SU-DHL-6 (cell line): ENCODE data around the gene CPNE5.

Experiments
- H2AFZ ChIP-seq: fragments of 200-600 bp; sonication (generic); 2 replicates; pipeline ENCODE4 v1.6.1; 2014; ENCODE audit warnings: low read depth, mild to moderate bottlenecking, moderate library complexity, mixed read lengths, antibody characterized with exemption, low read length; ENCODE audit not compliant: severe bottlenecking
- H3F3A ChIP-seq: fragments of 200-600 bp; shearing (Covaris generic); 2 replicates; pipeline ENCODE4 v1.6.0; 2016; ENCODE audit warnings: antibody characterized with exemption, mild to moderate bottlenecking; ENCODE audit not compliant: insufficient read depth
- H3K27ac ChIP-seq: fragments of 200-600 bp; sonication (generic); 2 replicates; pipeline ENCODE4 v1.5.1; 2016; ENCODE audit warnings: low read depth, mild to moderate bottlenecking, low read length, moderate library complexity, mixed read lengths
- H3K27me3 ChIP-seq: fragments of 200-600 bp; sonication (generic), shearing (Covaris generic); 2 replicates; pipeline ENCODE4 v1.6.0; 2014; ENCODE audit warnings: mild to moderate bottlenecking, low read length
- H3K36me3 ChIP-seq: fragments of 200-600 bp; sonication (generic); 2 replicates; pipeline ENCODE4 v1.6.1; 2014; ENCODE audit warnings: mild to moderate bottlenecking, low read length, mixed read lengths
- H3K4me2 ChIP-seq: fragments of 300-600, 200-600 bp; shearing (Covaris generic), sonication (generic); 2 replicates; pipeline ENCODE4 v1.6.0; 2014; ENCODE audit warnings: low read length, low read depth, mild to moderate bottlenecking; ENCODE audit not compliant: poor library complexity, severe bottlenecking
- H3K4me3 ChIP-seq: fragments of 200-600 bp; sonication (generic); 2 replicates; pipeline ENCODE4 v1.5.1; 2014; ENCODE audit warnings: antibody characterized with exemption, low read length, mild to moderate bottlenecking, mixed read lengths; ENCODE audit not compliant: insufficient read depth, poor library complexity, severe bottlenecking
- H3K79me2 ChIP-seq: fragments of 200-600 bp; sonication (generic); 2 replicates; pipeline ENCODE4 v1.6.1; 2014; ENCODE audit warnings: mild to moderate bottlenecking, low read length, moderate library complexity; ENCODE audit not compliant: insufficient read depth
- H3K9ac ChIP-seq: fragments of 200-600 bp; sonication (generic); 2 replicates; pipeline ENCODE4 v1.7.0; 2014; ENCODE audit warnings: mild to moderate bottlenecking, low read length
- H3K9me2 ChIP-seq: fragments of 200-600 bp; sonication (generic); replicated peaks from 2 replicates; pipeline ENCODE4 v1.6.1; 2014; ENCODE audit warnings: low read length; ENCODE audit not compliant: insufficient read depth
- H3K9me3 ChIP-seq: fragments of 200-600 bp; sonication (generic); 2 replicates; pipeline ENCODE4 v1.6.1; 2014; ENCODE audit warnings: low read length, mixed read lengths; ENCODE audit not compliant: insufficient read depth
- H4K20me1 ChIP-seq: fragments of 200-600 bp; sonication (generic); 2 replicates; pipeline ENCODE4 v1.6.1; 2014; ENCODE audit warnings: low read depth, mild to moderate bottlenecking, antibody characterized with exemption, low read length, moderate library complexity, mixed read lengths
- EZH2phosphoT487 ChIP-seq: fragments of 200-600 bp; sonication (generic), shearing (Covaris generic); conservative IDR thresholded peaks from 2 replicates; pipeline ENCODE4 v1.6.1; 2018; ENCODE audit warnings: mild to moderate bottlenecking, antibody characterized with exemption, low read length, moderate library complexity, mixed read lengths
- TF ChIP-seq, protein P1 (sequence below): fragments of 200-600 bp; sonication (generic); IDR thresholded peaks from one replicate; pipeline ENCODE4 v1.5.1; 2017; ENCODE audit warnings: antibody characterized with exemption, mild to moderate bottlenecking, low read length, moderate library complexity; ENCODE audit not compliant: insufficient read depth, poor library complexity, severe bottlenecking

Gene CPNE5

DNA sequence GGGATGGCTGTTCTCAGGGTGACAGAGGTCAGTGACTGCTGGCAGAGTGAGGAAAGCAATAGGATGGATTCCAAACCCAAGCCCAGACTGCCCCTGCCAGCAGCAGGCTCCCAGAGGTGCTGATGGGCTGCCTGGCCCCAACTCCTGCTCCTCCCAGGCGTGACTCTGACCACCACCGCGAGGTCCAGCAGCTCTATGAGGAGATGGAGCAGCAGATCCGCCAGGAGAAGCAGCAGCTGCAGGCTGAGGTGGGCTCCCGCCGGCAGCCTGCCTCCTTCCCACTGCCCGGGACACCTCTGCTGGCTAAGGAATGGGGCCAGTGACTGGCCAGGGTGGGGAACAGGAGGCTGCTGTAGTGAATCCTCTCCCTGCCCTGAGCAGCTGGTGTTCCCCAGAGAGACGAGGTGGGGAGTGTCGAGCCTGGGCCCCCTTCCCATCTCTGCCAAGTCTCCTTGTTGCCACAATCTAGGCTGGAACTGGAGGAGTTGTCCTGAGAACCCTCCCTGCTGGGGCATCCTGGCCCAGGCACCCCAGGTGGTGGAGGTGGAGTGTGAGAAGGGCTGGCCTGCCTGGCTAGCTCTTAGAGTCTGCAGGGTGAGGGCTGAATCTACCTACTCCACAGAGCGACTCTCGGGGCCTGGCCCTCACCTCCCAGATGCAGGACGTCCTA is 121.2 kb downstream of the CPNE5 start:
- TF ChIP-seq, protein P1, sequence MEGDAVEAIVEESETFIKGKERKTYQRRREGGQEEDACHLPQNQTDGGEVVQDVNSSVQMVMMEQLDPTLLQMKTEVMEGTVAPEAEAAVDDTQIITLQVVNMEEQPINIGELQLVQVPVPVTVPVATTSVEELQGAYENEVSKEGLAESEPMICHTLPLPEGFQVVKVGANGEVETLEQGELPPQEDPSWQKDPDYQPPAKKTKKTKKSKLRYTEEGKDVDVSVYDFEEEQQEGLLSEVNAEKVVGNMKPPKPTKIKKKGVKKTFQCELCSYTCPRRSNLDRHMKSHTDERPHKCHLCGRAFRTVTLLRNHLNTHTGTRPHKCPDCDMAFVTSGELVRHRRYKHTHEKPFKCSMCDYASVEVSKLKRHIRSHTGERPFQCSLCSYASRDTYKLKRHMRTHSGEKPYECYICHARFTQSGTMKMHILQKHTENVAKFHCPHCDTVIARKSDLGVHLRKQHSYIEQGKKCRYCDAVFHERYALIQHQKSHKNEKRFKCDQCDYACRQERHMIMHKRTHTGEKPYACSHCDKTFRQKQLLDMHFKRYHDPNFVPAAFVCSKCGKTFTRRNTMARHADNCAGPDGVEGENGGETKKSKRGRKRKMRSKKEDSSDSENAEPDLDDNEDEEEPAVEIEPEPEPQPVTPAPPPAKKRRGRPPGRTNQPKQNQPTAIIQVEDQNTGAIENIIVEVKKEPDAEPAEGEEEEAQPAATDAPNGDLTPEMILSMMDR: no peak
- TF ChIP-seq EZH2phosphoT487: no peak
- Histone ChIP-seq H3K36me3 (no peaks in the 10 kb centered on the region), H3K9me3 (no peaks in the 10 kb centered on the region), H3K4me3 (no peak overlapping the region), H3K27ac (no peak overlapping the region), H4K20me1 (no peaks in the 10 kb centered on the region), H3K79me2 (no peaks in the 10 kb centered on the region), H3K4me2 (no peak overlapping the region), H3K9me2 (no peaks in the 10 kb centered on the region), H3K27me3 (no peaks in the 10 kb centered on the region), H2AFZ (no peak overlapping the region), H3F3A (no peaks in the 10 kb centered on the region), H3K9ac (no peak overlapping the region)

DNA sequence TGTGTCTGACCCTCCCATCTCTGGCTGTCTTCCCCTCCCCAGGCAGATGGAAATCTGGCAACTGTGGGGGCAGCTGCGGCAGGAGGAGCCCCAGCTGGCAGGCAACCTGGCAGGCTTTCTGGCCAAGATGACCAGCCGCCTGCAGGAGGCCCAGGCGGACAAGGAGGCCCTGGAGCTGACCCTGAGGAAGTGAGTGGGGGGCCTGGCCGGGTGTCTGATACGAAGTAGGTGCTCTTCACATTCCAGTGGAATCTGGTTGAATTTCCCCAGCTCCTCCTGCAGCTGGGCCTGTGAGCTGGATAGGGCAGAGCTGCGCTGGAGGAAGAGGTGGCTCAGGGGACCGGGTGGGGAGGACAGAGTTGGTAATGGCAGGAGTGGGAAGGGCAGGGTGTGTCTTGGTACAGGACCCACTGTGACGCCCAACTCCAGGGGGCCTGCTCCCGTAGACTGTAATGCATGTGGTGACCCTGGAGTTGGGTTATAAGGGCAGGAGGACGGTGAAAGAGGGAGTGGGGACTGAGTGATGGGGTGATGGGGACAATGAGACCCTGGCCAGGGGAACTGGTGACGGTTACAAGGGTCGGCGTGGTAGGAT is 121.9 kb downstream of the CPNE5 start:
- H3K27ac ChIP-seq: no peak overlapping the region
- H3K9me2 ChIP-seq: no peaks in the 10 kb centered on the region
- H2AFZ ChIP-seq: no peak overlapping the region
- no peaks in the 10 kb centered on the region for H3F3A ChIP-seq
- no peak for TF ChIP-seq EZH2phosphoT487
- TF ChIP-seq, protein P1: no peak
- H3K4me2 ChIP-seq: no peak overlapping the region
- H3K4me3 ChIP-seq: no peak overlapping the region
- no peaks in the 10 kb centered on the region for H3K36me3 ChIP-seq
- no peaks in the 10 kb centered on the region for H3K9me3 ChIP-seq
- H3K79me2 ChIP-seq: no peaks in the 10 kb centered on the region
- no peaks in the 10 kb centered on the region for H4K20me1 ChIP-seq
- H3K9ac ChIP-seq: no peak overlapping the region
- no peaks in the 10 kb centered on the region for H3K27me3 ChIP-seq

DNA sequence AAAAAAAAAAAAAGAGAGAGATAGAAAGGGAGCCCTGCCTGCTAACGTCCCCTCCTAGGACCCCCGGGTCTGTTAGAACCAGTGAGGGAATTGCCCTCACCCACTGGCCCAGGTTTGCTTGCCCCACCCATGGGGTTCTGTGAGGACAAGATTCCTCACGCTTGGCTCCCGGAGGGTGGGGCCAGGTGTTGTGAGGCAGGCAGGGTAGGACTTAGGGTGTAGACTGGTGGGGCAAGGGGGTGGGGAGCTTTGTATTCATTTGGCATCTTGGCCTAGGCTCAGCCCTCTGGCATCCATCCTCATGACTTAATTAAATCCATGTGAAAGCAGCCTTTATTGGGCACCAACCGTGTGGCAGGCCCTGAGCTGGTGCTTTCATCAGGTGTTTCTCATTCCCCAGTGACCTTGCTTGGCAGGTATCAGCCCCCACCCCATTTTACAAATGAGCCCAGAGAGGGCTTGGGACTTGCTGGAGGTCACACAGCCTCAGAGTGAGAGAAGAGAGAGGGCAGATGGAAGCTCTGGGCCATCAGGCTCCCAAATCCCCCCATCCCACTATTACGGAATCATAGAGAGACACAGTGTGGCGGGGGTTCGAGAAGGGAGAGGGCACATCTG is 122.7 kb downstream of the CPNE5 start:
- Histone ChIP-seq H3K9ac (no peak overlapping the region), H4K20me1 (no peaks in the 10 kb centered on the region), H3K4me2 (no peak overlapping the region), H3K9me2 (no peaks in the 10 kb centered on the region), H3F3A (no peaks in the 10 kb centered on the region), H3K4me3 (no peak overlapping the region), H3K27ac (no peak overlapping the region), H3K9me3 (no peaks in the 10 kb centered on the region), H3K27me3 (no peaks in the 10 kb centered on the region), H3K36me3 (no peaks in the 10 kb centered on the region), H2AFZ (no peak overlapping the region), H3K79me2 (no peaks in the 10 kb centered on the region)
- TF ChIP-seq EZH2phosphoT487: no peak
- TF ChIP-seq, protein P1: no peak
